Measurements from ENCODE around the gene APCDD1L. TPM values are rescaled to one million over a fixed set of nuclear protein-coding genes. Genes with fewer than 3 reads are reported as not detected.

The APCDD1L gene
- total RNA-seq, 2 experiments from 2014 or later: not detected

DNA sequence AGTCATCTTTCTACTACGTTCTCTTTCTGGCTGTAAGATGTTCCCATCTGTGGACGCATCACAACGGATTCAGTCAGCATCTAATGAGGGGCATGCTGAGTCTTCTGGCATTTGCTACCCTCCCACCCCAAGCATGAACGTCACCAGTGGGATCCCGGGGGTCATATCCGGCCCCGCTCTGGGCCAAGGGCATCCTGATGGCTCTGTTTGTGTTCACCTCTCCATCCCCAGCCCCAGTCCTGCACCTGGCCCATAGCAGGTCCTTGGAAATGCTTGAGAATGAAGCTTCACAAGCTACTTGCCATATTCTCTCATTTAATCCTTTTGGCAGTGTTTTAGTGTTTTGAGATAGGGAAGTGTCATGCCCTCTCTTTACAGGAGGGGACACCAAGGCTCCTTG, 14.9 kb downstream of the APCDD1L start:
- Mint-ChIP-seq H3K9me3 (peaks cover 10% of the 10 kb centered on the region), H3K4me1 (ENCODE audit: low read depth) (no peaks in the 10 kb centered on the region), H3K27ac (no peak overlapping the region), H3K4me3 (no peak overlapping the region), H3K27me3 (peaks cover 13% of the 10 kb centered on the region), H3K36me3 (ENCODE audit: low read depth) (no peaks in the 10 kb centered on the region)
- ChIA-PET CTCF (no interaction called here), POLR2A (no interaction called here)
- H3K4me3 ChIP-seq (ENCODE audit: low read length): no peak overlapping the region
- ATAC-seq (ENCODE audit: poor library complexity) (no peak), DNase-seq (no peak)
- peaks cover 7 to 14% of the 10 kb centered on the region in 2 experiments for H3K9me3 ChIP-seq (ENCODE audit: control insufficient read depth in 1 of 2, insufficient read depth in 1 of 2, low read length in 2 of 2)
- no peaks in the 10 kb centered on the region for H3K36me3 ChIP-seq (ENCODE audit: insufficient read depth, low read length)
- TF ChIP-seq, protein P1, sequence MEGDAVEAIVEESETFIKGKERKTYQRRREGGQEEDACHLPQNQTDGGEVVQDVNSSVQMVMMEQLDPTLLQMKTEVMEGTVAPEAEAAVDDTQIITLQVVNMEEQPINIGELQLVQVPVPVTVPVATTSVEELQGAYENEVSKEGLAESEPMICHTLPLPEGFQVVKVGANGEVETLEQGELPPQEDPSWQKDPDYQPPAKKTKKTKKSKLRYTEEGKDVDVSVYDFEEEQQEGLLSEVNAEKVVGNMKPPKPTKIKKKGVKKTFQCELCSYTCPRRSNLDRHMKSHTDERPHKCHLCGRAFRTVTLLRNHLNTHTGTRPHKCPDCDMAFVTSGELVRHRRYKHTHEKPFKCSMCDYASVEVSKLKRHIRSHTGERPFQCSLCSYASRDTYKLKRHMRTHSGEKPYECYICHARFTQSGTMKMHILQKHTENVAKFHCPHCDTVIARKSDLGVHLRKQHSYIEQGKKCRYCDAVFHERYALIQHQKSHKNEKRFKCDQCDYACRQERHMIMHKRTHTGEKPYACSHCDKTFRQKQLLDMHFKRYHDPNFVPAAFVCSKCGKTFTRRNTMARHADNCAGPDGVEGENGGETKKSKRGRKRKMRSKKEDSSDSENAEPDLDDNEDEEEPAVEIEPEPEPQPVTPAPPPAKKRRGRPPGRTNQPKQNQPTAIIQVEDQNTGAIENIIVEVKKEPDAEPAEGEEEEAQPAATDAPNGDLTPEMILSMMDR (IDR thresholded peaks at IDR 0.05): no peak
- H3K27me3 ChIP-seq (ENCODE audit: control insufficient read depth in 1 of 2, insufficient read depth in 2 of 2, low read length in 2 of 2): peaks cover 0 to 3% of the 10 kb centered on the region in 2 experiments
- no peaks in the 10 kb centered on the region for H3K4me1 ChIP-seq (ENCODE audit: insufficient read depth, low read length)
- intact Hi-C loops (cut with DNase I, micrococcal nuclease): no loop called here
- no peak overlapping the region for H3K27ac ChIP-seq (ENCODE audit: low read depth in 1 of 2, low read length in 2 of 2)

DNA sequence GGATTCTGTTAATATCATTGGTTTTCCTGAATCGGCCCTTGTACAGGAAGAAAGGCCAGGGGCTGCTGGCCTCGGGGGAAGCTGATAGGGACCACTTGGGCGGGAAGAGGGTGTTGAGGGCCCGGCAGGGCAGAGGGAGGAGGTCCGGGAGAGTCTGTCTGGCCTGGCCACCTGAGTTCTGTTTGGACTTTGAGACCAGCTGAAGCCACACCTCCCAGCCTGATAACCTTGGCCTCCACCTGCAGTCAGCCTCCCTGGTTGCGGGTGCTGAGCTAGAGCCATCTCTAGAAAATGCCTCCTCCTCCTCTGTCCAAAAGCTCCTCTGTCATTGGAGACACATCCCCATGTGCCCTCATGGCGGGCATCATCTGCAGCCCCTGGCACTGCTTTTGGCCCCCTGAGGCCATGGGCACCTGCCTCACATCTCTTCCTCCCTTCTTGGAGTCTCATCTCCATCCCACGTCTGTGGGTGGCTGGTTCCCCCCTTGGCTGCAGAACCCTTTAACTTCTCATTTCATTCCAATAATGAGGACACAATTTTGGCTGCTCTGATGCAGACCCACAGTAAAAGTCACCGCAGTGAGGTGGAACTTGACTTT, 16.6 kb downstream of the APCDD1L start:
- H3K27ac Mint-ChIP-seq: no peak overlapping the region
- H3K4me1 ChIP-seq (ENCODE audit: insufficient read depth, low read length): no peaks in the 10 kb centered on the region
- H3K4me1 Mint-ChIP-seq (ENCODE audit: low read depth): no peaks in the 10 kb centered on the region
- TF ChIP-seq, protein P1 (IDR thresholded peaks at IDR 0.05): no peak
- no peak for ATAC-seq (ENCODE audit: poor library complexity)
- H3K27ac ChIP-seq (ENCODE audit: low read depth in 1 of 2, low read length in 2 of 2): no peak overlapping the region
- no peaks in the 10 kb centered on the region for H3K27me3 ChIP-seq (ENCODE audit: control insufficient read depth in 1 of 2, insufficient read depth in 2 of 2, low read length in 2 of 2)
- intact Hi-C loops (cut with DNase I, micrococcal nuclease): no loop called here
- peaks cover 0 to 1% of the 10 kb centered on the region in 2 experiments for H3K9me3 ChIP-seq (ENCODE audit: control insufficient read depth in 1 of 2, insufficient read depth in 1 of 2, low read length in 2 of 2)
- ChIA-PET POLR2A (no interaction called here), CTCF (interaction anchor here (1.2 kb wide), 1 partner anchor 16 kb away, joined by 3 read pairs; the partner anchor contains the start of gene APCDD1L)
- H3K4me3 Mint-ChIP-seq: no peak overlapping the region
- no peaks in the 10 kb centered on the region for H3K36me3 ChIP-seq (ENCODE audit: insufficient read depth, low read length)
- H3K9me3 Mint-ChIP-seq: peaks cover 7% of the 10 kb centered on the region
- peaks cover 13% of the 10 kb centered on the region for H3K27me3 Mint-ChIP-seq
- H3K4me3 ChIP-seq (ENCODE audit: low read length): no peak overlapping the region
- no peak for DNase-seq
- no peaks in the 10 kb centered on the region for H3K36me3 Mint-ChIP-seq (ENCODE audit: low read depth)

DNA sequence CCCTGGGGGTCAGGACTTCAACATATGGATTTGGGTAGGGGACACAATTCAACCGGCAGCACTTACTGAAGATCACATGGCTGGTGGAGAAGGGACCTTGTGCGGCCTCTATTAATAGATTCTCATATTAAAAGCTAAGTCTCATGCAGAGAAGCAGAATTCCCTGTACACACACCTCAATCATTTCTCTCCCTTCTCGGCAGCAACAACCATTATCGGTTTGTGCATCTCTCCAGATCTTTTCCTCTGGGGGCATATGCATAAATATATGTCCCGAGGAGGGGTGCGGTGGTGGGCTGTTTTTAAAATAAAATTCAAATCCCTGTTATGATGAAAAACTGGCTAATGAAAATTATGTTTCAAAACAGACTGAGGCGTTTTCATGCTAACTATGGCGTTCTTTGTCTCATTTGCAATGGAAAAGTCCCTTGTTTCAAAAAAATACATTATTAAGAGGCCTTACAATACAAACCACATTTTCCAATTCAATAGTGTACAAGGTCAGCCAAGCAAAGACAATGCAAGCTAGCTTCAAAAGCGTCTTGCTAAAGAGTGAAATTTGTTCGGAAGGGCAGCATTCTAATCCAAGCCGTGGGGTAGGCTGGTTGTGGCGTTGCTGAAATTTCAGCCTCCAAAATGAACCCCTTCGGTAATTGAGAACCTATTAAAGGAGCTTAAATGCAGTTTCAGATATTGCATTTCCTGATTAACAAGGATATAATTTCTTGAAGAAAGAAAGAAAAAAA, 17.3 kb downstream of the APCDD1L start:
- no peak overlapping the region for H3K4me3 ChIP-seq (ENCODE audit: low read length)
- no peak for DNase-seq
- POLR2A ChIA-PET: no interaction called here
- TF ChIP-seq, protein P1 (IDR thresholded peaks at IDR 0.05): no peak
- CTCF ChIA-PET: no interaction called here
- Mint-ChIP-seq H3K27me3 (peaks cover 12% of the 10 kb centered on the region), H3K27ac (no peak overlapping the region), H3K36me3 (ENCODE audit: low read depth) (no peaks in the 10 kb centered on the region), H3K4me1 (ENCODE audit: low read depth) (no peaks in the 10 kb centered on the region), H3K4me3 (no peak overlapping the region), H3K9me3 (peaks cover 5% of the 10 kb centered on the region)
- H3K27me3 ChIP-seq (ENCODE audit: control insufficient read depth in 1 of 2, insufficient read depth in 2 of 2, low read length in 2 of 2): no peaks in the 10 kb centered on the region
- ATAC-seq (ENCODE audit: poor library complexity): no peak
- no peaks in the 10 kb centered on the region for H3K9me3 ChIP-seq (ENCODE audit: control insufficient read depth in 1 of 2, insufficient read depth in 1 of 2, low read length in 2 of 2)
- H3K4me1 ChIP-seq (ENCODE audit: insufficient read depth, low read length): no peaks in the 10 kb centered on the region
- H3K36me3 ChIP-seq (ENCODE audit: insufficient read depth, low read length): no peaks in the 10 kb centered on the region
- intact Hi-C loops (cut with DNase I, micrococcal nuclease): no loop called here
- no peak overlapping the region for H3K27ac ChIP-seq (ENCODE audit: low read depth in 1 of 2, low read length in 2 of 2)

All from CD4-positive, alpha-beta T cell (primary cell).